A673 (cell line): ENCODE results near the gene ZNF117.
"Not testable (repeated sequence)": the region's sequence is repeated elsewhere in the genome, so short reads cannot be mapped to it uniquely, and the experiment has no call there.

Experiments
- EZH2 ChIP-seq: fragments of 200-600 bp; sonication (generic); IDR thresholded peaks from 2 replicates; pipeline ENCODE4 v1.6.1; 2017; ENCODE audit warnings: borderline replicate concordance, low read depth, mild to moderate bottlenecking, mixed read lengths, antibody characterized with exemption, low read length; ENCODE audit not compliant: poor library complexity, severe bottlenecking
- TF ChIP-seq, protein P1 (sequence below): fragments of 300-800, 200-600 bp; sonication (generic); conservative IDR thresholded peaks from 2 replicates; pipeline ENCODE4 v1.5.1; 2017; ENCODE audit warnings: low read depth, mild to moderate bottlenecking, antibody characterized with exemption, low read length, moderate library complexity, mixed read lengths

DNA sequence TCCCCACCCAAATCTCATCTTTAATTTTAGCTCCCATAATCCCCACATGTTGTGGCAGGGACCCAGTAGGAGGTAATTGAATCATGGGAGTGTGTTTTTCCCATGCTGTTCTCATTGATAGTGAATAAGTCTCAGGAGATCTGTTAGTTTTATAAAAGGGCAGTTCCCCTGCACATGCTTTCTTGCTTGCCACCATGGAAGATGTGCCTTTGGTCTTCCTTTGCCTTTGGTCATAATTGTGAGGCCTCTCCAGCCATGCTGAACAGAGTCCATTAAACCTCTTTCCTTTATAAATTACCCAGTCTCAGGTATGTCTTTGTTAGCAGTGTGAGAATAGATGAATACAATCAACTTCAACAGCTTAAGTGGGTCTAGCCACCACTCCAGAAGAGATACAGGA, 34.2 kb upstream of the ZNF117 start:
- TF ChIP-seq, protein P1, sequence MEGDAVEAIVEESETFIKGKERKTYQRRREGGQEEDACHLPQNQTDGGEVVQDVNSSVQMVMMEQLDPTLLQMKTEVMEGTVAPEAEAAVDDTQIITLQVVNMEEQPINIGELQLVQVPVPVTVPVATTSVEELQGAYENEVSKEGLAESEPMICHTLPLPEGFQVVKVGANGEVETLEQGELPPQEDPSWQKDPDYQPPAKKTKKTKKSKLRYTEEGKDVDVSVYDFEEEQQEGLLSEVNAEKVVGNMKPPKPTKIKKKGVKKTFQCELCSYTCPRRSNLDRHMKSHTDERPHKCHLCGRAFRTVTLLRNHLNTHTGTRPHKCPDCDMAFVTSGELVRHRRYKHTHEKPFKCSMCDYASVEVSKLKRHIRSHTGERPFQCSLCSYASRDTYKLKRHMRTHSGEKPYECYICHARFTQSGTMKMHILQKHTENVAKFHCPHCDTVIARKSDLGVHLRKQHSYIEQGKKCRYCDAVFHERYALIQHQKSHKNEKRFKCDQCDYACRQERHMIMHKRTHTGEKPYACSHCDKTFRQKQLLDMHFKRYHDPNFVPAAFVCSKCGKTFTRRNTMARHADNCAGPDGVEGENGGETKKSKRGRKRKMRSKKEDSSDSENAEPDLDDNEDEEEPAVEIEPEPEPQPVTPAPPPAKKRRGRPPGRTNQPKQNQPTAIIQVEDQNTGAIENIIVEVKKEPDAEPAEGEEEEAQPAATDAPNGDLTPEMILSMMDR: not testable (repeated sequence)
- TF ChIP-seq EZH2: not testable (repeated sequence)
